Activated CD4-positive, alpha-beta T cell treated with anti-CD3 and anti-CD28 coated beads, Interleukin-2, amount 10 ng/mL, durations not matched to agents 7 days and 5 days (primary cell): ENCODE data around the gene NKX6-2. TPM values are rescaled to one million over a fixed set of nuclear protein-coding genes. Genes with fewer than 3 reads are reported as not detected.
"Not testable (repeated sequence)": the region's sequence is repeated elsewhere in the genome, so short reads cannot be mapped to it uniquely, and the experiment has no call there.

Experiments used
- CTCF ChIA-PET: fragments of 350-600 bp; sonication (Branson Sonifier 250); formaldehyde crosslinking; loops from one replicate; lab custom pipeline; 2021; ENCODE audit warnings: antibody characterized with exemption; lab: Charles Lee
- POLR2A ChIA-PET: fragments of 350-600 bp; sonication (Branson Sonifier 250); formaldehyde crosslinking; loops from one replicate; lab custom pipeline; 2021; ENCODE audit warnings: antibody characterized with exemption; lab: Charles Lee
- DNase-seq: peaks from one replicate; pipeline ENCODE4 v3.0.0-alpha.2; 2020
- H3K27ac Mint-ChIP-seq: one replicate; pipeline ENCODE4 v1.8.0; 2021; ENCODE audit warnings: mild to moderate bottlenecking, moderate library complexity, mixed read lengths
- H3K27me3 Mint-ChIP-seq: one replicate; pipeline ENCODE4 v1.8.0; 2021; ENCODE audit warnings: mixed read lengths
- H3K36me3 Mint-ChIP-seq: one replicate; pipeline ENCODE4 v1.8.0; 2021; ENCODE audit warnings: low read depth, mixed read lengths
- H3K4me1 Mint-ChIP-seq: one replicate; pipeline ENCODE4 v1.8.0; 2021; ENCODE audit warnings: mixed read lengths
- H3K4me3 Mint-ChIP-seq: one replicate; pipeline ENCODE4 v1.8.0; 2021; ENCODE audit warnings: mild to moderate bottlenecking, moderate library complexity, mixed read lengths
- H3K9me3 Mint-ChIP-seq: one replicate; pipeline ENCODE4 v1.8.0; 2021; ENCODE audit warnings: mixed read lengths
- total RNA-seq, 2 experiments: library from RNA; stranded (reverse); gene quantifications; one replicate each; pipeline ENCODE4 v1.2.3, GENCODE V29; 2021

Gene NKX6-2
- total RNA-seq, 2 experiments from 2014 or later: not detected

- Mint-ChIP-seq H3K27me3 (peaks cover 10% of the 10 kb centered on the region), H3K27ac (no peak overlapping the region), H3K36me3 (peaks cover 2% of the 10 kb centered on the region), H3K4me3 (no peak overlapping the region), H3K9me3 (no peaks in the 10 kb centered on the region), H3K4me1 (no peaks in the 10 kb centered on the region)
- DNase-seq: no peak
- CTCF ChIA-PET: no interaction called here
- POLR2A ChIA-PET: no interaction called here
Observed at GRCh38 chr10:132779549-132780294, 6.2 kb downstream of the NKX6-2 start.

- ChIA-PET POLR2A (no interaction called here), CTCF (no interaction called here)
- Mint-ChIP-seq H3K27me3 (no peaks in the 10 kb centered on the region), H3K4me3 (no peak overlapping the region), H3K27ac (no peak overlapping the region), H3K4me1 (no peaks in the 10 kb centered on the region), H3K9me3 (peaks cover 8% of the 10 kb centered on the region), H3K36me3 (peaks cover 4% of the 10 kb centered on the region)
- no peak for DNase-seq
Observed at GRCh38 chr10:132777441-132777840, 8.5 kb downstream of the NKX6-2 start.

DNA sequence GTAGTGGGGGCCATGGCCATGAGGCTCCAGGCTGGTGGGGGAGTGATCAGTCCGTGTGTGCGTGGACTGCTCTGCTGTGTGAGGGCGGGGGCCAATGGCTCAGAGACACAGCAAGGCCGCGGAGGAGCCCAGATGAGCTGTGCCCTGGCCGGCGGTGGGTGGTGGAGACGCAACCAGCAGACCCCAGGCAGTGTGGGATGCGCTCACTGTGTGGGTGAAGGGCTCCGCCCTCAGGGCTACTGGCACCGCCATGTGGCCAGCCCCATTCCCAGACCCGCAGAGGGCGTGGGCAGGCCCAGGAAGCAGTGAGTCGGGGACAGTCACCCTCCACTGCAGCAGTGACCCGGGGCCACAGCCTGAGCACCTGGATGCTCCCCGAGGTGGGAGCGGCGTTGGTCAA, 9.1 kb downstream of the NKX6-2 start:
- Mint-ChIP-seq H3K4me1 (no peaks in the 10 kb centered on the region), H3K27ac (no peak overlapping the region), H3K9me3 (peaks cover 8% of the 10 kb centered on the region), H3K27me3 (no peaks in the 10 kb centered on the region), H3K36me3 (peaks cover 4% of the 10 kb centered on the region), H3K4me3 (no peak overlapping the region)
- no peak for DNase-seq
- CTCF ChIA-PET: no interaction called here
- POLR2A ChIA-PET: no interaction called here

DNA sequence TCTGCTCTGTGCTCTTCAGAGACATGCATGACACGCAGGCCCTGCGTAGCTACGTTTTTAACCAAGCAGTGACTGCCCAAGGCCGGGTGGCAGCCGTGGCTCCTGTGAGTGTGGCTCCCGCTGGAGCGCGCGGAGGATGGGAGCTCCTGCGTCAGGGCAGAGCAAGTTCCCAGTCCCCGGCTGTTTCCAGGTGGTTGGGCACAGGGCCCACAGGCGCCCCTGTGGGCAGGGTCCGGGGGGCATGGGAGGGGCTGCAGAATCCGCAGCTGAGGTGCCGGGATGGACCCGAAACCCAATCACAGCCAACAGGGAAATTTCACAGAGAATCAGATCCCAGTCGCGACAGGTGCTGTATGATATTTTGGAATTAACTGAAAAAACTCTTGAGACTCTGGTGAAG, 9.8 kb downstream of the NKX6-2 start:
- no peak overlapping the region for H3K4me3 Mint-ChIP-seq
- no peaks in the 10 kb centered on the region for H3K27me3 Mint-ChIP-seq
- ChIA-PET CTCF (no interaction called here), POLR2A (no interaction called here)
- H3K4me1 Mint-ChIP-seq: no peaks in the 10 kb centered on the region
- H3K9me3 Mint-ChIP-seq: peaks cover 8% of the 10 kb centered on the region
- no peak overlapping the region for H3K27ac Mint-ChIP-seq
- peaks cover 2% of the 10 kb centered on the region for H3K36me3 Mint-ChIP-seq
- no peak for DNase-seq

DNA sequence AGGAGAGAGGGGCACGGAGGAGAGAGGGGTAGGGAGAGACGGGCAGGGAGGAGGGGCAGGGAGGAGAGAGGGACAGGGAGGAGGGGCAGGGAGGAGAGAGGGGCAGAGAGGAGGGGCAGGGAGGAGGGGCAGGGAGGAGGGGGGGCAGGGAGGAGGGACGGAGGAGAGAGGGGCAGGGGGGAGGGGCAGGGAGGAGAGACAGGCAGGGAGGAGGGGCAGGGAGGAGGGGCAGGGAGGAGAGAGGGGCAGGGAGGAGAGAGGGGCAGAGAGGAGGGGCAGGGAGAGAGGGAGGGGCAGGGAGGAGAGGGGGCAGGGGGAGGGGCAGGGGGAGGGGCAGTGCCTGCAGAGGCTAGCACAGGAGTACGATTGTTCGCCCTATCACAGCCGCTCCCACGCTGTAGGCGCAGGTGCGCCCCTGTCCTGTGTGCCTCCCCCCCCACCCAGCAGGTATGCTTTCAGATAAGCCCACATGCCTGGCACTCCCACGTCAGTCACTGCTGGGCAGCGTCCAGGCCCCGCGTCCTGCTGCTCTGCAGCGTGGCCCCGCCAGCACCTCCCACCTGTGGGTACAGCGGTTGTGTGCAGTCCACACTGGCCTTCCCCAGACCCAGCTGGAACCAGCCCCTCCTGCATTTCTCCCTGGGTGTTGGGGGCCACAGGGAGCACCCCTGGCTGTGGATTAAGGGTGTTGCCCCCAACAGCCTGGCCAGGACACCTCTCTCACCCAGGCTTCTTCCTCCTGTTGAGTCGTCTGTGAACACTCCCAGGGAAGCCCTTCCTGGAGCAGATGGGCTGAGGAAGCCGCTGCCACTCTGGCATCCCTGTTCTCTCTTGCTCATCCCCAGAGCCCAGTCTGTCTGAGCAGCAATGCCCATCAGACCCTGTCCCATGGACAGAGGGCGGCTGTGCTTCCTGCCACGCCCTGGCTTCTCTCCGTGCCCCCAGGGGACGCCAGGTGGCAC, 10.8 kb downstream of the NKX6-2 start:
- peaks cover 1% of the 10 kb centered on the region for H3K36me3 Mint-ChIP-seq
- no peaks in the 10 kb centered on the region for H3K27me3 Mint-ChIP-seq
- ChIA-PET CTCF (no interaction called here), POLR2A (no interaction called here)
- H3K4me1 Mint-ChIP-seq: no peaks in the 10 kb centered on the region
- H3K27ac Mint-ChIP-seq: no peak overlapping the region
- H3K4me3 Mint-ChIP-seq: no peak overlapping the region
- DNase-seq: no peak
- H3K9me3 Mint-ChIP-seq: peaks cover 10% of the 10 kb centered on the region

GRCh38 chr10:132774181-132774901, 11.6 kb downstream of the NKX6-2 start:
- no peak for DNase-seq
- POLR2A ChIA-PET: no interaction called here
- H3K36me3 Mint-ChIP-seq: peaks cover 1% of the 10 kb centered on the region
- no peak overlapping the region for H3K27ac Mint-ChIP-seq
- H3K4me3 Mint-ChIP-seq: no peak overlapping the region
- H3K9me3 Mint-ChIP-seq: peaks cover 10% of the 10 kb centered on the region
- CTCF ChIA-PET: no interaction called here
- no peaks in the 10 kb centered on the region for H3K27me3 Mint-ChIP-seq
- H3K4me1 Mint-ChIP-seq: no peaks in the 10 kb centered on the region

DNA sequence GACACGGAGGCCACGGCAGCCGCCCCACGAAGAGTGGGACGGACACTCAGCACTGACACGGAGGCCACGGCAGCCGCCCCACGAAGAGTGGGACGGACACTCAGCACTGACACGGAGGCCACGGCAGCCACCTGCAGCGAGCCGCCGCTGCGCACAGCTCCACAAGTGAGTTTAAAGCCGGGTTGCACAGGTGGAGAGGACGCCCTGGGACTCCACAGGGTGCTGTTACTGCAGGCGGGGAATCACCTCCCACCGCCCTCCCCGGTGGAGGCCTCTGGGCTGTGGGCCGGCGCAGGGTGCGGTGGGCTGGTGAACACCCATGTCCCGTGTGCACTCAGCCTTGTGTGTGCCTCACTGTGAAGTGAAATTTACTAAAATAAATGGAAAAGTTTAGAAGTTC, 13.1 kb downstream of the NKX6-2 start:
- DNase-seq, H3K4me1 Mint-ChIP-seq, CTCF ChIA-PET, H3K36me3 Mint-ChIP-seq, H3K27ac Mint-ChIP-seq, H3K4me3 Mint-ChIP-seq, POLR2A ChIA-PET, H3K27me3 Mint-ChIP-seq: not testable (repeated sequence)
- H3K9me3 Mint-ChIP-seq: peaks cover 10% of the 10 kb centered on the region

DNA sequence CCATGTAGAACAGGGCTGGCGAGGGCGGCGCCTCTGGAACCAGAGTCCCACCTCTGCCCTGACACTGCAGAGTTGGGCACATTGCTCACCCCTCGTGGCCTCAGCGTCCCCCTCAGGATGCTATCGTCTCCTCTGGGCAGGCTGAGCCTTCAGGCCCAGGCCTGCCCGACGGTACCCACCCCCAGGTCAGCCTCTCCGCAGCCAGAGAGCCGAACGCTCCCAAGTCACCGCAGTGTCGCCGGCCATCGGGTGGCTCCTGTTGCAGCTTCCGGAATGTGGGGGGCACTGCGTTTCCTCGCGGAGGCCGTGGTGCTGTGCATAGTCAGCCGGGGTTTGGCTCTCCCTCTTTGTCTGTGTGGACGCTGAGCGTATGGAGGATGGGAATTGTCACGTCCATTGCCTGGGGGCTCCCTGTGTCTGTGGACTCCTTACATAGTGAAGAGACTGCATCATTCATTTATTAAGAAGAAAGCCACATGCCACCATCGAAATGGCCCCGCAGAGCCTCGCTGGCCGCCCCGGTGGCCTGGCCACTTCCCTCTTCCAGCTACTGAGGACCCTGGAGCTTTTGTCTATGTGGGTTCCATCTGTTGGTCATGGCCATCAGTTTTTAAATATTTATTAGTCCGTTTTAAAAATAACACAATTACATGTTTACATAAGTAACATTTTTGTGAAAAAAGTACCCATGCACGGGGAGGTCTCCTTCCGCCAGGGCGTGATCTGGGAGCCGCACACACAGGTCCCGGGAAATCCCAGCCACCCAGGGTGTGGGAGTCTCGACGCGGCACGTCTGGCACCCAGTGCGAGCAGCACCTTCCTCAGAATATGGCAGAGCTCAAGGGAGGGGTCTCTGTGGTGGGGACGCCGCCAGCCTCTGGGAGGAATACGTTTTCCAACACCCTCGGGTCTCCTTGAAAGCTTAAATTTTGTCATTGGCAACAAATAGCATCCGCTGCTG, 15.6 kb downstream of the NKX6-2 start:
- Mint-ChIP-seq H3K27me3 (no peaks in the 10 kb centered on the region), H3K4me3 (no peak overlapping the region), H3K36me3 (peaks cover 5% of the 10 kb centered on the region), H3K9me3 (peaks cover 10% of the 10 kb centered on the region), H3K27ac (no peak overlapping the region), H3K4me1 (no peaks in the 10 kb centered on the region)
- POLR2A ChIA-PET: no interaction called here
- DNase-seq: no peak
- CTCF ChIA-PET: no interaction called here

GRCh38 chr10:132768346-132769248, 17.4 kb downstream of the NKX6-2 start:
- Mint-ChIP-seq H3K4me1 (no peaks in the 10 kb centered on the region), H3K9me3 (peaks cover 7% of the 10 kb centered on the region), H3K36me3 (peaks cover 5% of the 10 kb centered on the region), H3K4me3 (no peak overlapping the region), H3K27me3 (no peaks in the 10 kb centered on the region), H3K27ac (no peak overlapping the region)
- CTCF ChIA-PET: no interaction called here
- POLR2A ChIA-PET: no interaction called here
- DNase-seq: no peak

- Mint-ChIP-seq H3K27ac (no peak overlapping the region), H3K4me1 (no peaks in the 10 kb centered on the region), H3K4me3 (no peak overlapping the region), H3K9me3 (peaks cover 3% of the 10 kb centered on the region), H3K36me3 (peaks cover 4% of the 10 kb centered on the region), H3K27me3 (no peaks in the 10 kb centered on the region)
- CTCF ChIA-PET: no interaction called here
- DNase-seq: no peak
- POLR2A ChIA-PET: no interaction called here
Observed at GRCh38 chr10:132766291-132766690, 19.7 kb downstream of the NKX6-2 start.

DNA sequence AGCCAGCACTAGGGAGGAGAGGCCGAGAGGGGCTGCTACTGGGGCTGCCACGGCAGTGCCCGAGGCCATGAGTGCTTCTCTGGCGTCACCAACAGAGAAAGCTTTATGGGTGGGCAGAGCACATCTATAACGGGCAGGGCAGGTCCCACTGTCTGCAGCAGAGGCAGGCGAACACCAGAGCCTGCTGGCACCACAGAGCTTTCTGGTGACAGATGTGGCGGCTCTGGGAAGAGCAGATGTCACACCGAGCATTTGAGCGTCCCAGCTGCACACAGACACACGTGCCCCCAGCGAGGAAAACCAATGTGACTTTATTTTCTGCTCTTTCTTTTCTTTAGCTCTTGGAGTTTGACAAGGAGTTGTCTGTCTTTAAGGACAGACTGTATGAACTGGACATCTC, 20.5 kb downstream of the NKX6-2 start:
- CTCF ChIA-PET: no interaction called here
- POLR2A ChIA-PET: no interaction called here
- no peak for DNase-seq
- Mint-ChIP-seq H3K27ac (no peak overlapping the region), H3K27me3 (no peaks in the 10 kb centered on the region), H3K9me3 (no peaks in the 10 kb centered on the region), H3K4me1 (no peaks in the 10 kb centered on the region), H3K36me3 (peaks cover 4% of the 10 kb centered on the region), H3K4me3 (no peak overlapping the region)
